K562 (cell line): Measurements from ENCODE around the gene TAF12. TPM values are rescaled to one million over a fixed set of nuclear protein-coding genes. Genes with fewer than 3 reads are reported as not detected.

Experiments used
- BMI1 ChIP-seq: fragments of 150-350 bp; IDR thresholded peaks from 2 replicates; pipeline ENCODE4 v1.6.1; 2014; ENCODE audit warnings: low read length
- BRF1 ChIP-seq: IDR thresholded peaks from 3 replicates; pipeline ENCODE4 v1.6.1; 2011; ENCODE audit warnings: borderline replicate concordance, mild to moderate bottlenecking; ENCODE audit not compliant: insufficient read length; ENCODE audit errors: extremely low read depth
- ELF4 ChIP-seq: fragments of 450-650 bp; formaldehyde crosslinking; IDR thresholded peaks from 2 replicates; pipeline ENCODE4 v1.4.0; 2022; ENCODE audit warnings: missing genetic modification characterization
- EP300 ChIP-seq: IDR thresholded peaks from 2 replicates; pipeline ENCODE4 v1.6.1; 2012; ENCODE audit warnings: low read length, improper control_type of control experiment
- KDM5B ChIP-seq: fragments of 200-600 bp; sonication (generic); IDR thresholded peaks from 2 replicates; pipeline ENCODE4 v1.6.1; 2012; ENCODE audit warnings: low read depth, mild to moderate bottlenecking, moderate library complexity, low read length, control low read depth, inconsistent platforms; ENCODE audit not compliant: insufficient replicate concordance
- LARP7 ChIP-seq: fragments of 450-650 bp; IDR thresholded peaks from 2 replicates; pipeline ENCODE4 v1.6.1; 2016
- MCM7 ChIP-seq, 2 experiments: fragments of 450-650 bp; IDR thresholded peaks; 2 replicates each; pipeline ENCODE4 v1.6.1; 2016 to 2018
- MEF2A ChIP-seq: IDR thresholded peaks from 2 replicates; pipeline ENCODE4 v1.6.1; 2011; ENCODE audit warnings: low read depth, mild to moderate bottlenecking, low read length, moderate library complexity; ENCODE audit not compliant: control insufficient read depth
- MEIS2 ChIP-seq: fragments of 450-650 bp; IDR thresholded peaks from 2 replicates; pipeline ENCODE4 v1.6.1; 2014; ENCODE audit warnings: mild to moderate bottlenecking; ENCODE audit not compliant: partially characterized antibody
- NFE2 ChIP-seq: IDR thresholded peaks from 2 replicates; pipeline ENCODE4 v1.6.1; 2014; ENCODE audit warnings: antibody characterized with exemption, low read depth
- SAFB2 ChIP-seq: fragments of 200-400 bp; formaldehyde crosslinking; IDR thresholded peaks from 2 replicates; pipeline ENCODE4 v1.6.1; 2018; ENCODE audit warnings: borderline replicate concordance, low read length, low read depth, moderate library complexity; ENCODE audit not compliant: severe bottlenecking
- SIX5 ChIP-seq, 2 experiments: IDR thresholded peaks; 2 replicates each; pipeline ENCODE4 v1.6.1; 2011; ENCODE audit warnings: low read length in 2 of 2, borderline replicate concordance in 1 of 2, low read depth in 1 of 2, mild to moderate bottlenecking in 1 of 2, moderate library complexity in 1 of 2; ENCODE audit not compliant: insufficient read depth in 1 of 2
- SMARCB1 ChIP-seq: IDR thresholded peaks from 2 replicates; pipeline ENCODE4 v1.6.1; 2011; ENCODE audit warnings: improper control_type of control experiment, low read depth; ENCODE audit not compliant: insufficient read length
- SPI1 ChIP-seq: IDR thresholded peaks from 2 replicates; pipeline ENCODE4 v1.6.1; 2011; ENCODE audit warnings: low read depth, low read length, control low read depth, borderline replicate concordance
- TCFL5 ChIP-seq: fragments of 250-450 bp; sonication (Bioruptor Pico); conservative IDR thresholded peaks from 2 replicates; pipeline ENCODE4 v1.6.1; 2021; ENCODE audit warnings: mild to moderate bottlenecking, moderate library complexity, matching md5 sums
- ZC3H11A ChIP-seq: IDR thresholded peaks from 2 replicates; pipeline ENCODE4 v1.6.1; 2012; ENCODE audit warnings: low read depth, low read length, improper control_type of control experiment
- ZMIZ1 ChIP-seq, 2 experiments: fragments of 150-350 bp in 1 of 2; IDR thresholded peaks; 2 replicates each; pipeline ENCODE4 v1.6.1; 2012 to 2016; ENCODE audit warnings: low read depth in 2 of 2, low read length in 2 of 2, mild to moderate bottlenecking in 1 of 2, moderate library complexity in 1 of 2
- ZNF740 ChIP-seq, 3 experiments: fragments of 200-800 bp in 1 of 3; sonication (Bioruptor generic) in 1 of 3; sonication (generic) in 1 of 3; formaldehyde crosslinking in 1 of 3; IDR thresholded peaks; 2 replicates each; pipeline versions ENCODE4 v1.6.1 to v1.8.0; 2016 to 2022; ENCODE audit warnings: mild to moderate bottlenecking in 2 of 3, missing compliant biosample characterization in 2 of 3, missing genetic modification characterization in 2 of 3, missing genetic modification reagents in 1 of 3
- polyA plus RNA-seq, 8 experiments: library from polyadenylated mRNA; depleted of rRNA in 4 of 8; stranded (reverse) in 5 of 8; unstranded in 3 of 8; fragments of >200 nt; fragmentation: Nextera tagmentation in 2 of 8; fragmentation: Illumina TruSeq in 1 of 8; extraction: Ambion mirVana in 2 of 8; extraction: Trizol in 1 of 8; gene quantifications; 2 replicates each; pipeline versions ENCODE4 v1.2.1 to v1.2.3, GENCODE V29; 2011 to 2014; ENCODE audit warnings: inconsistent platforms in 1 of 8, missing spikeins in 1 of 8
- total RNA-seq, 7 experiments: library from RNA; depleted of rRNA in 6 of 7; stranded (reverse); fragments of >200 nt in 6 of 7; fragmentation: Illumina TruSeq in 2 of 7; extraction: Trizol in 2 of 7; gene quantifications; 2 replicates each; pipeline versions ENCODE4 v1.2.1 to v1.2.3, GENCODE V29; 2011 to 2021; ENCODE audit warnings: low replicate concordance in 1 of 7
- TF ChIP-seq, protein P1 (sequence below): fragments of 250-450 bp; sonication (Bioruptor Pico); IDR thresholded peaks from 2 replicates; pipeline ENCODE4 v1.8.0; 2022; ENCODE audit warnings: moderate library complexity, mild to moderate bottlenecking, inconsistent platforms
- TF ChIP-seq, protein P2 (sequence below): fragments of 250-450 bp; sonication (Bioruptor Pico); IDR thresholded peaks from 2 replicates; pipeline ENCODE4 v1.5.0; 2021

TAF12 gene
- total and polyA plus RNA-seq, 9 of the 15 experiments (the other 6 are each of a cell fraction or from before 2014, with no cell fraction given): 31.6 to 89.0 (median 50.5) TPM

DNA sequence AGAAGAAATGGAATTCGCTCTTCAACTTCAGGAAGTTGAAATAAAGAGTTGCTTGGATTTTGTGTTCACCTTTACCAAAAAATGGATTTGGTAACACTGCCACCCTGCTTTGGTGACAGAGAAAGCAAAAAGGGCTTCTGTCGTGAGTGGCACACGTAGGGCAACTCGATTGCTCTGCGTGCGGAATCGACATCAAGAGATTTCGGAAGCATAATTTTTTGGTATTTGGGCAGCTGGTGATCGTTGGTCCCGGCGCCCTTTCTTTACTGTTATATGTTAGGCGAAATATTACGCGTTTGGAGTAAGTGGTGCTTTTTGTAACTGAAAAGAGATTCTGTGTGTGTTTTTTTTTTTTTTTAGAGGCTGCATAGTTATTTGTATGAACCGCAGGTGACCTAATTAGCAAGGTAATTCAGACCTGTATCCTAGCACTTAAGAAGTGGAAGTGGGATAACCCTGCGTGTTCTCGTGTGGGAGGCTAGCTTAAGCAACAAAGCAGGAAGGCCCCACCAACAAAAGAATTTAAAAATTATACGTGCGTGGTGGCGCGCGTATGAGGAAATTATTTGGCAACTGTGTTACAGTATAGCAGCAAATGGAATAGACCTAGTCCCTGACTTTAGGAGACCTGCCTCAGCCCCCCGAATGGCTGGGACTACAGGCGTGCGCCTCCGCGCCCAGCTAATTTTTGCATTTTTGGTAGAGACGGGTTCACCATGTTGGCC is 5.8 kb upstream of the TAF12 start, which contains the start of gene RNU11 (continued):
- no peak for TF ChIP-seq SAFB2
- TF ChIP-seq MEF2A: peak; percentile 95
- TF ChIP-seq SMARCB1: no peak
- TF ChIP-seq ZMIZ1 (IDR thresholded peaks at IDR 0.05; ENCODE audit: low read depth in 2 of 2, low read length in 2 of 2): peak; percentile 71 to 100; a peak in 3 of 4 replicates
- peak; percentile 49 to 56; a peak in 3 of 4 replicates for TF ChIP-seq SIX5 (IDR thresholded peaks at IDR 0.05; ENCODE audit: borderline replicate concordance in 1 of 2, insufficient read depth in 1 of 2, low read depth in 1 of 2, low read length in 2 of 2)
- TF ChIP-seq, protein P1, sequence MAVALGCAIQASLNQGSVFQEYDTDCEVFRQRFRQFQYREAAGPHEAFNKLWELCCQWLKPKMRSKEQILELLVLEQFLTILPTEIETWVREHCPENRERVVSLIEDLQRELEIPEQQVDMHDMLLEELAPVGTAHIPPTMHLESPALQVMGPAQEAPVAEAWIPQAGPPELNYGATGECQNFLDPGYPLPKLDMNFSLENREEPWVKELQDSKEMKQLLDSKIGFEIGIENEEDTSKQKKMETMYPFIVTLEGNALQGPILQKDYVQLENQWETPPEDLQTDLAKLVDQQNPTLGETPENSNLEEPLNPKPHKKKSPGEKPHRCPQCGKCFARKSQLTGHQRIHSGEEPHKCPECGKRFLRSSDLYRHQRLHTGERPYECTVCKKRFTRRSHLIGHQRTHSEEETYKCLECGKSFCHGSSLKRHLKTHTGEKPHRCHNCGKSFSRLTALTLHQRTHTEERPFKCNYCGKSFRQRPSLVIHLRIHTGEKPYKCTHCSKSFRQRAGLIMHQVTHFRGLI (CRISPR knock-in tag): peak; percentile 83
- TF ChIP-seq ZC3H11A: peak; percentile 97
- peak; percentile 82; the same call in 1 of the 2 replicates for TF ChIP-seq TCFL5 (CRISPR knock-in tag)
- TF ChIP-seq LARP7: peak; percentile 99
- TF ChIP-seq SPI1: peak; percentile 78
- TF ChIP-seq KDM5B: peak; percentile 100
- 0 out of 4 replicates have a peak, but pooled peaks of 1 of the 2 experiments have one; percentile 10 for TF ChIP-seq MCM7 (IDR thresholded peaks at IDR 0.05)
- TF ChIP-seq EP300: peak; percentile 89
- peak; percentile 68 for TF ChIP-seq NFE2
- peak; percentile 68; the same call in 1 of the 2 replicates for TF ChIP-seq BMI1
- no peak for TF ChIP-seq BRF1
- peak; percentile 100 for TF ChIP-seq ELF4
- peak; percentile 81 for TF ChIP-seq ZNF740 (CRISPR knock-in tag; IDR thresholded peaks at IDR 0.05)
- peak in 1 of 2 experiments; percentile 79; a peak in 1 of 4 replicates for TF ChIP-seq ZNF740 (tag; IDR thresholded peaks at IDR 0.05)
- TF ChIP-seq, protein P2, sequence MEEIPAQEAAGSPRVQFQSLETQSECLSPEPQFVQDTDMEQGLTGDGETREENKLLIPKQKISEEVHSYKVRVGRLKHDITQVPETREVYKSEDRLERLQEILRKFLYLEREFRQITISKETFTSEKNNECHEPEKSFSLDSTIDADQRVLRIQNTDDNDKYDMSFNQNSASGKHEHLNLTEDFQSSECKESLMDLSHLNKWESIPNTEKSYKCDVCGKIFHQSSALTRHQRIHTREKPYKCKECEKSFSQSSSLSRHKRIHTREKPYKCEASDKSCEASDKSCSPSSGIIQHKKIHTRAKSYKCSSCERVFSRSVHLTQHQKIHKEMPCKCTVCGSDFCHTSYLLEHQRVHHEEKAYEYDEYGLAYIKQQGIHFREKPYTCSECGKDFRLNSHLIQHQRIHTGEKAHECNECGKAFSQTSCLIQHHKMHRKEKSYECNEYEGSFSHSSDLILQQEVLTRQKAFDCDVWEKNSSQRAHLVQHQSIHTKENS (CRISPR knock-in tag): peak; percentile 93
- no peak for TF ChIP-seq MEIS2
